HG02973 (cell line): Measurements from ENCODE around the gene BCL2.
"Not testable (repeated sequence)": the region's sequence is repeated elsewhere in the genome, so short reads cannot be mapped to it uniquely, and the experiment has no call there.

Experiments used
- ATAC-seq: cut with Tn5 transposase; IDR thresholded peaks from one replicate; pipeline ENCODE4 v1.9.1; 2021; ENCODE audit warnings: moderate library complexity; ENCODE audit not compliant: unreplicated experiment

BCL2 gene

DNA sequence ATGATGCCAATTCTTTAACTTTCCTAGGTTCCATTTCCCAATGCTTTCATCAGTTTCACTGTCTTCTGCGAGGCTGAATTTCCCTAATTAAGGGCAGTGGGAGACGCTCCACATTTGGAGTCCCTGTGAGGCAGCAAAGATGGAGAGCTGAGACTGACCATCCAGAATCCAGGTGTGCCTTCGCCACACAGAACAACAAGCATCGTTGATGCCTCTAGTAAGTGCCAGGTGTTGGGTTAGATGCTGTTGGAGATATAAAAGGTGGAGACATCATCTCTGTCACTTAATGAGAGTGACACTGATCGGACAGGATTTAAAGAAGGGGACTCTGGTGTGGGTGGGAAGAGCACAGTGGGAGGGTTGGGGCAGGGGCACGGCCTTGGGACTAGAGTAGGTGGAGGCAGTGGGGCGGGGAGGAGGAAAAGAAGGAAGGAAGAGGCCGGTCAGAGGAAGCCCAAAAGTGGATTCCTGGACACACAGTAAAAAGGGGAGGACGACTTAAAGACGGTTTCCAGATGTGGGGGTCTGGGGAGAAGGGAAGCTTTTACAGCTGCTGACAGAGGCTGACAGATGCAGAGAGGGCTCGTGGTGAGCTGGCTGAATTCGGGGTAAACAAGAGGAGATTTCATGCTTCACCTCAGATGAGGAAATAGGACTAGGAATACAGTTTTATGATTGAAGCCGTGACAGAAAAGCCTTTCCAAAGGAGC, 113.0 kb downstream of the BCL2 start:
- no peak for ATAC-seq

- ATAC-seq: no peak
Measured at GRCh38 chr18:63205791-63206252, 113.7 kb downstream of the BCL2 start.

GRCh38 chr18:63203497-63203896, 116.1 kb downstream of the BCL2 start:
- ATAC-seq: no peak

- no peak for ATAC-seq
Measured at GRCh38 chr18:63202828-63203227, 116.7 kb downstream of the BCL2 start.

GRCh38 chr18:63201456-63201855, 118.1 kb downstream of the BCL2 start:
- ATAC-seq: not testable (repeated sequence)

GRCh38 chr18:63199743-63200241, 119.8 kb downstream of the BCL2 start:
- ATAC-seq: no peak

- no peak for ATAC-seq
Measured at GRCh38 chr18:63198868-63199742, 120.5 kb downstream of the BCL2 start.

GRCh38 chr18:63198098-63198760, 121.3 kb downstream of the BCL2 start:
- no peak for ATAC-seq

GRCh38 chr18:63197246-63197869, 122.2 kb downstream of the BCL2 start:
- no peak for ATAC-seq

- ATAC-seq: no peak
Measured at GRCh38 chr18:63195326-63196159, 124.0 kb downstream of the BCL2 start.

DNA sequence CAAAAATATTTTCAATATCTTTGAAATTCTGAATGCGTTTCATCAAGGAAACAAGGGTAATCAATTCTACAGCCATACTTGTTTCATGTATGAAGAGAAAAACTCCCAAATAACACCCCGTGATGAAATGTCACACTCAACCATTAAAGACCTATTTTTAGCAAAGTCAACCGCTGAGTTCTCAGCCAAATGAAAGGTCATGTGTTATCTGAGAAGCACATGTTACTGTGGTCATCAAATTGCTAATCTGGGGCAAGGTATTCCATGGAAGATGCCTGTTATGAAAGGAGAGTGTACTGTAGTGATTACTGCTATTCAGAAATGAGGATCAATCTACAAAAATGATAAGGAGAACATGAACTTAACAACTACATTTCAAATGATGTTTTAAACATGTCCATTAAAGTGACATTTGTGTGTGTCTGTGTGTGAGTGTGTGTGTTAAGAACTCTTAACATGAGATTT, 126.7 kb downstream of the BCL2 start:
- peak; percentile 63 for ATAC-seq

DNA sequence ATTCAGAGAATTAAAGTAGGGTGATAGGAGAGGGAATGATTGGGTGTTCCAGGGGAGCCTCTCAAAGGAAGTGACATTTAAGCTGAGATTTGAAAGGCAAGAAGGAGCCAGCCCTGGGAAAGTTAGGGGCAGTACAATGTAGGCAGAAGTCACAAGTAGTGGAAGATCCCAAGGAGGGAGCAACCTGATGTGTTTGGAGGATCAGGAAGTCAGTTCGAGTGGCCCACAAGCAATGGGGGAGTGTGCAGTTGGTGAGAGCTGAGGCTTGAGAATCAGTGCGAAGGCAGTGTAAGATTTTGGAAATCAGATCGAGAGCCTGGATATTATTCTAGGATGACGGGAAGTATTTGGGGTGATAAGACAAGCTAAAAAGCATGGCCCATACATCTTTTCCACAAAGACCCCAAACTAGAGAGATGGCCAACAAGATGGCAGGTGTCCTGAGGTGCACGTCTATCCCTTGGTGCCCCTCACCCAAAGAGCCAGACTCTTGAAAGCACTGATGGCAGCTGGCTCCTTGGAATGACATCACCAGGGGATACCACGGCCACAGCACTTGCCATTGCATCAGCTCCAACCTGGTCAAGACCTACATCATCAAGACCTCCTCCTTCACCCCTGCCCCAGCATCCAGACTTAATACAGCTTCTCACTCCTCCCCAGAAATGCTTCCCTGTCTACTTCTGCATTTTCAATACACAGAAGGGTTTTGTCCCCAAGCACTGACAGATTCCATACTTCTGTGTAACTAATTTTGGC, 127.3 kb downstream of the BCL2 start:
- ATAC-seq: peak; percentile 29

GRCh38 chr18:63191413-63191812, 128.2 kb downstream of the BCL2 start:
- no peak for ATAC-seq

GRCh38 chr18:63190838-63191237, 128.7 kb downstream of the BCL2 start:
- ATAC-seq: not testable (repeated sequence)

- ATAC-seq: no peak
Measured at GRCh38 chr18:63189817-63190216, 129.8 kb downstream of the BCL2 start.

DNA sequence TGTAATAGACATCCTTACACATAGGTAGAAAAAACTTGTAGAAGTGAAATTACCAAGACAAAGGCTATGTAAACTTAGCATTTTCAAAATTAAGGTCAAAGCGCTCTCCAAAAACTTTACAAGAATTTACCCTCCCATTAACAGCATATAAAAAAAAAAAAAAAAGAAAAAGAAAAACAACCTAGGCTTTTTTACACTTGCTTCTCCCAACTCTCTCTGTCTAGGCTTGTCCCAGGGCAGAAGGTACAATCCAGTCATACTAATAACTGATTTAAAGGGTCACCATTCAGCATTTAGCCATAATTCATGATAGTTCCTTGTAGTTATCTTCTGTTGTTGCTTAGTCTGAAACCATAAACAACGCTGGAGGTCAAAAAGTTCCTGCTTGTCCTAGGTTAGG, 130.5 kb downstream of the BCL2 start:
- ATAC-seq: no peak

- ATAC-seq: no peak
Measured at GRCh38 chr18:63187791-63188460, 131.6 kb downstream of the BCL2 start.

DNA sequence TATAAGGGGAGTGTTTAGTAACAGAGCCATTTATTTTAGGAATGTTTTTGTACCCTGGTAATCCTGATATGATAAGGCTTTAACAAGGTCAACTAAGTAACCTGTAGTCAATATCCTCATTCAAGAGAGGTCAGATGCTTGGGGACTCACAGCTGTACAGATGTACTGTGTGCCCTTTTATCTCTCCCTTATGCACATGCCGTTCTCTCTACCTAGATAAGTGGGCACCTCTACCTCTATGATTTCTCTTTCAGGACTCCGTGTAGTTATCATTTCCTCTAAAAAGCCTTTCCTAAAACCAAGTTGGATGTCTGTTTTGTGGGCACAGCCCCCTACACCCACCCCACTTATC, 132.4 kb downstream of the BCL2 start:
- ATAC-seq: no peak
